GM23248 (cell line): ENCODE measurements around the gene TM9SF2.

Source experiments
- EZH2 ChIP-seq: fragments of 200-600 bp; sonication (generic); IDR thresholded peaks from 2 replicates; pipeline ENCODE4 v1.6.1; 2018; ENCODE audit warnings: antibody characterized with exemption, mild to moderate bottlenecking; ENCODE audit not compliant: insufficient read depth, poor library complexity, severe bottlenecking
- EZH2phosphoT487 ChIP-seq: fragments of 200-600 bp; sonication (generic); IDR thresholded peaks from 2 replicates; pipeline ENCODE4 v1.6.1; 2018; ENCODE audit warnings: antibody characterized with exemption, moderate library complexity, mild to moderate bottlenecking, low read depth; ENCODE audit not compliant: insufficient read depth

- TF ChIP-seq EZH2 (no peak), EZH2phosphoT487 (no peak)
Measured at GRCh38 chr13:99516153-99516929, 15.1 kb downstream of the TM9SF2 start.
